Measurements from ENCODE around the gene TNIK. TPM values are rescaled to one million over a fixed set of nuclear protein-coding genes. Genes with fewer than 3 reads are reported as not detected.

The TNIK gene
- total RNA-seq, 1 donor = 24.2 TPM

DNA sequence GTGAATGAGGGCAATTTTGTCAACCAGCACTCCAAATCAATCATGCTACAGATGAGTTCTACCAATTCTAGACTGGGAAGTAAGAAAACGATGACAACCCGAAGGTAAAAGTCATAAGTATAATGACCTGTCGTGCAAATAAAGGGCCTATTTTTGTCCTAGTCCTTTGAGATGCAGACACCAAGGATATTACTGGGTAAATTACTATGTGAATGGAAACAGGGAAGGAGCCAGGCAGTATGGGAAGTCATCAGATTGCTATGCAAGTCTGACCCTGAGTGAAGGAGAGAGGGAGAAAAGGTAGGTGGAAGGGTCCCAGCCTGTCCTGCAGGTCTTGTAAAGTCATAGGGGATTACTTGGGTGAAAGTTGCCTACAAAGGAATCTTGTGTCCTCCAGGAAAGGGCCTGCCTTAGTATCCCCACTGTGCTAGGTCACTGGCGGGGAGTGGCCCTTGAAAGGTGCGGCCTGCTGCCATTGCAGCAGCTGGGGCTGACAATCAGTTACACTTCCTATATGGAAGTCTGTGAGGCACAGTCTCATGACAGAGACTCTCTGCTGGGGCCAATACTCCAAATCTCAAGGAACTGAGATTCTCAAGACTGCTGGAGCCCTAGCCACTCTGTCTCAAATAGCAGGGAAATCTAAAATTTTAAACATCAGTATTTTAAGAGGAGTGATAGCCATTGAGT lies 283.8 kb downstream of the TNIK start:
- DNase-seq (ENCODE audit: low read depth) = no peak
- H3K4me3 ChIP-seq (ENCODE audit: low read depth, low read length) = no peak overlapping the region
- no peak for TF ChIP-seq CTCF (IDR thresholded peaks at IDR 0.05; ENCODE audit: insufficient read depth, low read length)

DNA sequence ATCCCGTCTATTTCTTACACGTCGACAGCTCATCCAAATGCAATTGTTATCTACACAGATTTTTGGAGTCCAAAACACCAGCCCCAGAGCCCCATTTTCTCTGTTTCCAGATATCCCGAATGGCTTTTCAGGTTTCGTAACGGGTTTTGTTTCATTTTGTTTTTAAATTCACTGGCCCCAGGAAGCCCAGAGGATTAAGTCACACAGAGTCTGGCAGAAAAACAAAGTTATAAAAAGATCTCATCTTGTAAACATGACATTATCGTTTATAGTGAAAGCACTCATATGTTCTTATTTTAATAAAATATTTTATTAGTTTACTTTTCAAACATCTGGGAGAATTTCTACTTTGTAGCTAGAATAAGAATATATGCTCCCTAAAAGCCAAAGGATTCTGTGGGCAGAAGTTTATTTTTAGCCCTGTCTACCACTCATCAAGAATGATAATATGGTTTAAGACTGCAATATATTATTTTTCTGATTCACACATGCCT lies 284.4 kb downstream of the TNIK start:
- no peak for TF ChIP-seq CTCF (IDR thresholded peaks at IDR 0.05; ENCODE audit: insufficient read depth, low read length)
- no peak overlapping the region for H3K4me3 ChIP-seq (ENCODE audit: low read depth, low read length)
- peak; percentile 44 for DNase-seq (ENCODE audit: low read depth)

GRCh38 chr3:171173736-171174135 lies 286.5 kb downstream of the TNIK start:
- H3K4me3 ChIP-seq (ENCODE audit: low read depth, low read length) = no peak overlapping the region
- no peak for DNase-seq (ENCODE audit: low read depth)
- no peak for TF ChIP-seq CTCF (IDR thresholded peaks at IDR 0.05; ENCODE audit: insufficient read depth, low read length)

GRCh38 chr3:171172070-171172469 lies 288.1 kb downstream of the TNIK start:
- peak; percentile 32 for TF ChIP-seq CTCF (IDR thresholded peaks at IDR 0.05; ENCODE audit: insufficient read depth, low read length)
- no peak overlapping the region for H3K4me3 ChIP-seq (ENCODE audit: low read depth, low read length)
- DNase-seq (ENCODE audit: low read depth) = no peak

DNA sequence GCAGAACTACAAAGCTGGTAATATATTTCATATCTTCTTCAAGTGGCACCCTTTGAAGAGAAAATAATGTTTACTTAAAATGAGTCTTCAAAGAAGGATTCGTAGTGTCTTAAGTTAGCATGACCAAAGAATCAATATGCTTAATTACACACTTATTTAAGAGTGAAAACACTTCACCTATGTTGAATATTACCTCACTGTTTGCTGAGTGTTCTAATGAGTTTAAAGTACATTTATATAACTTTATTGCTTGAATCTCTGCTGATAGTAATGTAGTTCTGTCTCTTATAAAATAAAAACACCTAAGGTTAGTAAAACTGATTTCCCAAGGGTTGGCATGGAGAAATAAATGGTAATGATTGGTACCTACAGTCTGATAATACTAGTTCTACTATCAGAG lies 290.3 kb downstream of the TNIK start:
- no peak for DNase-seq (ENCODE audit: low read depth)
- TF ChIP-seq CTCF (IDR thresholded peaks at IDR 0.05; ENCODE audit: insufficient read depth, low read length) = no peak
- no peak overlapping the region for H3K4me3 ChIP-seq (ENCODE audit: low read depth, low read length)

DNA sequence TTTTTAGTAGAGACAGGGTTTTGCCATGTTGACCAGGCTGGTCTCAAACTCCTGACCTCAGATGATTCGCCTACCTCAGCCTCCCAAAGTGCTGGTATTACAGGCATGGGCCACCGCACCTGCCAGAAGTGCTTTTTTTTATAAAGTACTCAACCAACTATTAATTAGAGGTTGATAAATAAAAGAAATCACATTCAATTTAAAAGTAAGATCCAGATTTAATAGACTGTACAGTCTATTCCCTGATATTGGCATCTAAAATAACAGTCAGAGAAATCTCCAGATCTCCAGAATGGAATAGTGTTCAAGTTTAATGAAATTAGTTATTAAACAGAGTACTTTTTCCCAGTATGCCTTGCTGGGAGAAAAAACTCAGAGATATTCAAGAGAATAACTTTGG lies 290.8 kb downstream of the TNIK start:
- TF ChIP-seq CTCF (IDR thresholded peaks at IDR 0.05; ENCODE audit: insufficient read depth, low read length) = no peak
- DNase-seq (ENCODE audit: low read depth) = no peak
- no peak overlapping the region for H3K4me3 ChIP-seq (ENCODE audit: low read depth, low read length)

DNA sequence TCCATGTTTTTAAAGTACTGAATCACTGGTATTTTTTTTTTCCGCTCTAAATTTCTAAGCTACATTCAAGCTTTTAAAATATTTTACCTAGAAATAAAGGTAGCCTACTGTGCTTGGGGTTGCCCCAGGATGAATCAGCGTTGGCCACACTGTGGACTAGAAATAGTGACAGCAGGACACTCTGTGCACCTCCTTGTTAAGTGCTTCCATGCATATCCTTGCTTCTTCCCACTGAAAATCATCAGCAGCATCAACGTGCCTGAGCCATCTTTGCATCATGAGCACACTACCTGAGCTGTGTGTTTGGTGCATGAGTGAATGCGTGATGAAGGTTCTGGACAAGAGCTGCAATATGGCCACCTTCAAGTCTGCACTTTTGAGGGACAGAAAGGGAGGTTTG lies 291.7 kb downstream of the TNIK start:
- TF ChIP-seq CTCF (IDR thresholded peaks at IDR 0.05; ENCODE audit: insufficient read depth, low read length) = no peak
- DNase-seq (ENCODE audit: low read depth) = no peak
- H3K4me3 ChIP-seq (ENCODE audit: low read depth, low read length) = no peak overlapping the region

Data from fibroblast of the aortic adventitia (primary cell).